ENCODE results near the gene GLIS2. TPM values are rescaled to one million over a fixed set of nuclear protein-coding genes. Genes with fewer than 3 reads are reported as not detected.

Gene GLIS2
- total RNA-seq, 1 donor from 2014 or later = 1.6 TPM

DNA sequence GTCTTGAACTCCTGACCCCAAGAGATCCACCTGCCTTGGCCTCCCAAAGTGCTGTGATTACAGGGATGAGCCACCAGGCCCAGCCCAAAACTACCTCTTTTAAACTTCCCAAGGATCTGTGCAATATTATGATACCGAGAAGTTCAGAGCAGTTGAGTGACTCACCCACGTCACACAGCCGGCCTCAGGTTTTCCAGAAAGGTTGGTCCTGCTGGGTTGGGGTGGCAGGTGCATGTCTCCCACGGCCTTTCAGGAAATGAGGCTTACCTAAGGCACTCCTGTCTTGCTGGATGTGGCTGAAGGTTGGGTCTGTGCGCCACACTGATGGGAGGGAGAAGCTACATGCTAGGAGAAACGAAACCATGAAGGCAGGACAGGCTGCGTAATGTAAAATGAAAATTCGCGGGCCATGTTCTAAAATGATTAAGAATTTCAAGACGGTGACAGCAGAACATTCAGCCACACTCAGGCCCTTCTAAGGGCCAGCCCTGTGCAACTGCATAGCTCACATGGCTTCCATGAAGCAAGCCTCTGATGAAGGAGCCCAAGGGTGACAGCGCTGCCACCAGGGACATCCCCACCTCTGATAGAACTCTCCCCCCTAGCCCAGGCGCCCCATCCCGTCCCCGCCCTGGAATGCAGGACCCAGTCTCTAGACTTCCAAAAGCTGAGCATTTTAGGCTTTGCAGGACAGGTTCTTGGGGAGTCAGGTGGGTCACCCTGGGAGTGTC is 6.6 kb upstream of the GLIS2 start:
- Mint-ChIP-seq H3K27ac (ENCODE audit: unreplicated experiment) (no peak overlapping the region), H3K27me3 (ENCODE audit: unreplicated experiment) (peaks cover 12% of the 10 kb centered on the region), H3K9me3 (ENCODE audit: unreplicated experiment) (no peaks in the 10 kb centered on the region), H3K4me1 (ENCODE audit: unreplicated experiment) (peaks cover 5% of the 10 kb centered on the region), H3K4me3 (ENCODE audit: unreplicated experiment) (no peak overlapping the region), H3K36me3 (ENCODE audit: low read depth, unreplicated experiment) (no peaks in the 10 kb centered on the region)
- no peak for DNase-seq (ENCODE audit: low spot score)
- TF ChIP-seq, protein P1, sequence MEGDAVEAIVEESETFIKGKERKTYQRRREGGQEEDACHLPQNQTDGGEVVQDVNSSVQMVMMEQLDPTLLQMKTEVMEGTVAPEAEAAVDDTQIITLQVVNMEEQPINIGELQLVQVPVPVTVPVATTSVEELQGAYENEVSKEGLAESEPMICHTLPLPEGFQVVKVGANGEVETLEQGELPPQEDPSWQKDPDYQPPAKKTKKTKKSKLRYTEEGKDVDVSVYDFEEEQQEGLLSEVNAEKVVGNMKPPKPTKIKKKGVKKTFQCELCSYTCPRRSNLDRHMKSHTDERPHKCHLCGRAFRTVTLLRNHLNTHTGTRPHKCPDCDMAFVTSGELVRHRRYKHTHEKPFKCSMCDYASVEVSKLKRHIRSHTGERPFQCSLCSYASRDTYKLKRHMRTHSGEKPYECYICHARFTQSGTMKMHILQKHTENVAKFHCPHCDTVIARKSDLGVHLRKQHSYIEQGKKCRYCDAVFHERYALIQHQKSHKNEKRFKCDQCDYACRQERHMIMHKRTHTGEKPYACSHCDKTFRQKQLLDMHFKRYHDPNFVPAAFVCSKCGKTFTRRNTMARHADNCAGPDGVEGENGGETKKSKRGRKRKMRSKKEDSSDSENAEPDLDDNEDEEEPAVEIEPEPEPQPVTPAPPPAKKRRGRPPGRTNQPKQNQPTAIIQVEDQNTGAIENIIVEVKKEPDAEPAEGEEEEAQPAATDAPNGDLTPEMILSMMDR (IDR thresholded peaks at IDR 0.05; ENCODE audit: unreplicated experiment) = no peak

DNA sequence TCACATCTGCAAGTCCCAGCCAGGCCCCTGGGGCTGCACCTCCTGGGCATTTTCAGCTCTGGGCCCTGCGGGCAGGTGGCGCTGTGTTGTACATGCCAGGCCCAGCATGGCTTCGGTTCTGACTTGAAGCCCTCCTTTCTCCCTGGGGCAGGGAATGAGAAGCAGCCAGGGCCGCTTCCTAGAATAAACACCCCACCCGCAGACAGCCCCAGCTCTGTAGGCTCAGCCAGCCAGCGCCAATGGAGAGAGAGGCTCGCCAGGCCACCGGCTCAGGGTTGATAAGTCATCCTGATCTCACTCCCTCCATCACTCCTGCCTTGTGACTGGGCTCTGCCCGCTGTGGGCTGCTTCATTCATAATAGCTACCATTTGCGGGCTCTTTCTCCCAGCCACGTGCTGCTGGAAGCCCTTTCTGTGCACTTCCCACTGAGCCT is 6.0 kb upstream of the GLIS2 start:
- H3K4me3 Mint-ChIP-seq (ENCODE audit: unreplicated experiment) = no peak overlapping the region
- no peaks in the 10 kb centered on the region for H3K36me3 Mint-ChIP-seq (ENCODE audit: low read depth, unreplicated experiment)
- no peaks in the 10 kb centered on the region for H3K9me3 Mint-ChIP-seq (ENCODE audit: unreplicated experiment)
- TF ChIP-seq, protein P1 (IDR thresholded peaks at IDR 0.05; ENCODE audit: unreplicated experiment) = peak; percentile 63
- no peak overlapping the region for H3K27ac Mint-ChIP-seq (ENCODE audit: unreplicated experiment)
- H3K4me1 Mint-ChIP-seq (ENCODE audit: unreplicated experiment) = peaks cover 10% of the 10 kb centered on the region
- peak; percentile 80 for DNase-seq (ENCODE audit: low spot score)
- H3K27me3 Mint-ChIP-seq (ENCODE audit: unreplicated experiment) = peaks cover 14% of the 10 kb centered on the region

DNA sequence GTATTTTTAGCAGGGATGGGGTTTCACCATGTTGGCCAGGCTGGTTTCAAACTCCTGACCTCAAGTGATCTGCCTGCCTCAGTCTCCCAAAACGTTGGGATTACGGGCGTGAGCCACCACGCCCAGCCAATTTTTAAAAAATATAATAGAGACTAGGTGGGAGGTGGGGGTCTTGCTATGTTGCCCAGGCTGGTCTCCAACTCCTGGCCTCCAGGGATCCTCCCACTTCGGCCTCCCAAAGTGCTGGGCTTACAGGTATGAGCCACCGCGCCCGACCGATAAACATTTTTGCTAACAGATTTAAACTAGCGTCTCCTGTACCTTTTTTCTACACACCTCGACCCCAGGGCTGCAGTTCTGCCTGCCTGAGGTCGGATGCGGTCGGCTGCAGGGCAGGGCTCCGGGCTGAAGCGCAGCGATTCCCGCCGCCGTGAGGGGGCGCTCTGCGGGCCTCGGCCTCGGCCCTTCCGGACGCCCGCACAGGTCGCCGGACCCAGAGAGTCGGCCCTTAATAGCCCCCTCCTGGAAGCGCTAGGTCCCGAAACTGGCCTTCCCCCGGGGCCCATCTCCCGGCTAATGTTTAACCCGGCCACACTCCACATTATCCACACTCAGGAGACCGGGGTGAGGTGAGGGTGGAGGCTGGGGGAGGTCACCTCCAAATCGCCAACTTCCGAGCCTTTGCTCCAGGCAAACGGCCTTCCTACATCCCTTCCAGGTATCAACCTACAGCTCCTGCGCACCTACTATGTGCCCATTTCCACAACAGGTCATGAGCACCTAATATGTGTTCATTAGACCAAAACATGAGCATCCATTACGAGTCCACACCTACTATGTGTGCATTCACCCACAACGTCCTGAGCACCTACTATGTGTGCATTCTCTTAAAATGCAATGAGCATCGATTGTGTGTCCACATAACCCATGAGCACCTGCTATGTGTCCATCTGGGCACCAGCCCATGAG is 2.0 kb upstream of the GLIS2 start:
- TF ChIP-seq, protein P1 (IDR thresholded peaks at IDR 0.05; ENCODE audit: unreplicated experiment) = peak; percentile 81
- H3K4me3 Mint-ChIP-seq (ENCODE audit: unreplicated experiment) = peak overlapping the region; percentile 83
- H3K36me3 Mint-ChIP-seq (ENCODE audit: low read depth, unreplicated experiment) = no peaks in the 10 kb centered on the region
- H3K27ac Mint-ChIP-seq (ENCODE audit: unreplicated experiment) = no peak overlapping the region
- peaks cover 13% of the 10 kb centered on the region for H3K27me3 Mint-ChIP-seq (ENCODE audit: unreplicated experiment)
- peaks cover 6% of the 10 kb centered on the region for H3K4me1 Mint-ChIP-seq (ENCODE audit: unreplicated experiment)
- no peaks in the 10 kb centered on the region for H3K9me3 Mint-ChIP-seq (ENCODE audit: unreplicated experiment)
- DNase-seq (ENCODE audit: low spot score) = peak; percentile 86

DNA sequence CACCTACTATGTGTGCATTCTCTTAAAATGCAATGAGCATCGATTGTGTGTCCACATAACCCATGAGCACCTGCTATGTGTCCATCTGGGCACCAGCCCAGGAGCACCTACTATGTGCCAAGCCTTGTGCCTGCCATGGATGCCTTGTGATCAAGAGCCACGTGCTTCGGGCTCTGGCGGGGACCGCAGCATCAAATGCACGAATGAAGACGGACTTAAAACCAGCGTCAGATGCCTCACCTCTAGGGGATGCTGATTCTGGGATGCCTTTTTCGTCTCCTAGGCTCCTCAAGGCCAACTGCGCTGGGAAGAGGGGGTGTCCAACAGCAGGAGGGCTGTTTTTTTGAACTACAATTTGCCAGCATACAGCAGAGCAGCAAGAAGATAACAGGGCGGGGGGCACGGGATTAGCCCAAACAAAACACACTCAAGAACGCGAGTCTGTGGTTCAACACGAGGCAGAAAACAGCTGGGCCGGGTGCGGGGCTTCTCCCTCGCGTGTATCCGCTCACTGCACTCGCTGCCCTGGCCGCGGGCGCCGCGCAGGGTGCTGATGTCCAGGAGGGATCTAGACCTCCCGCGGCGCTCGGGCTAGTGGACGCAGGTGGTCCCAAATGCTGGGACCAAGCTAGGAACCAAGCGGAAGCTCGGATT is 1.2 kb upstream of the GLIS2 start:
- DNase-seq (ENCODE audit: low spot score) = no peak
- TF ChIP-seq, protein P1 (IDR thresholded peaks at IDR 0.05; ENCODE audit: unreplicated experiment) = no peak
- Mint-ChIP-seq H3K4me1 (ENCODE audit: unreplicated experiment) (peaks cover 6% of the 10 kb centered on the region), H3K36me3 (ENCODE audit: low read depth, unreplicated experiment) (no peaks in the 10 kb centered on the region), H3K4me3 (ENCODE audit: unreplicated experiment) (peak overlapping the region; percentile 83), H3K27me3 (ENCODE audit: unreplicated experiment) (peaks cover 15% of the 10 kb centered on the region), H3K27ac (ENCODE audit: unreplicated experiment) (no peak overlapping the region), H3K9me3 (ENCODE audit: unreplicated experiment) (no peaks in the 10 kb centered on the region)
